NCI-H2107 (cell line): ENCODE results near the gene PLET1.

Experiments
- DNase-seq: peaks from one replicate; lab custom pipeline; 2025; lab: John Stamatoyannopoulos, UW

The PLET1 gene, protein sequence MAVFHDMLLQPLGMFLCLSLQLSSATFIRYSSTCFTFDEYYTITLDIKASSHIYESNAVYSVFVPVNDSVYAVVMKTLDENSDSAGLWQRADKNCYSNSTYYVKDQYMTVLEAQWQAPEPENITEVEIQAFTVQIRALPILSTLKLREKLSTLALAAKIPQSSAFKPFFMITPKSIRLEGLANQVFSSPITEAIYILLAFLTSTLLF

DNA sequence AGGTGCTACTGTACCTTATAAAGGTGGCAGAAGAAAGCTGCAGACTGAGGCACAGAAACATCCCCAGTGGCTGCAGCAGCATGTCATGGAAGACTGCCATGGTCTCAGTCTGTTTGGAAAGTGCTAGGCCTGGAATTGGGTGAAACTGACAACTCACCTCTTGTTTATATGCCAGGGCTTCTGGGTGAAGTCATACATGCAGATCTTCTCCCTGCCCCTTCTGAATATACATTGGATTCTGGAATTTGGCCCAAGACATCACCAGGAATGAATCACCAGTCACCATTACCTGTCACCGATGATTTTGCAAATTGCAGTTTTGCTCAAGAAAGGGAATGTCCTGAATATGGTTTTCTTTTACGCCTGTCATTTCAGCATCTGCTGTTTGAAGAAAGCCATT, at the start of gene PLET1:
Gene PLET1 (minus strand): TSS at position 371 of the 400 bp plus-strand sequence. CDS start 271 bp downstream, at position 100.
- DNase-seq, result no peak

DNA sequence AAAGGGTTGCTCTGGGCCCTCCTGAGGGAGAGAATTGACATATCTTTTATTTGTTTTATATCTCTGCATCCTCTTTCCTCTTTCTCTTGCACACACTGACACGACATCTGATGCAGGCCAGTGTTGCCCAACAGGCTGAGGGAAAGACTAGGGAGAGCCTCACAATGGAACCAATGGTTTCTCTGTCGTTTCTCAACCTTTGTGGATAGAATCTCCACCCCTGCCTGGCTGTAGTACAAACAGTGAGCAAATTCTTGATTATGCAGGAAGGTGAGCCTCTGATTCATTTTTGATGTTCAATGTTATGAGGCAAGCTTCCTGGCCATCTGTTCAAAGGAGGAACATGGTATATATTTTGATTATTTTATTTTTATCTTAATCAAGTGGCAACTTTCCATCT, 49.8 kb upstream of the PLET1 start:
- DNase-seq, result no peak

DNA sequence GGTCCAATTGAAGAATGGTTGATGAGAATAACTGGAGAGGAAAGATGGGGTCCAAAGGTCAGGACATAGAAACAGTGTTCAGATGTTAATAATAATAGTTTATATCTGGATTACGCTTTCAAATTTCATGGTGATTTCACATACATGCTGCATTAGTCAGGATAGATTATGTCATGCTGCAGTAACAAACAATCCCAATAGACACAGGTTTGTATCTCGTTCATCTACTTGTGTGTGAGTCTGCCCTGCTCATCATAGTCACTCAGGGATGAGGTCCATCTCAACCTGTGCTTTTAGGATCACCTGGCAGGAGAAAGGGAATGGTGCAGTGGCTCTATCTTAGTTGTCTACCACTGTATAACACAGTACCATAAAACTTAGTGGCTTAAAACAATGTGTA, 48.0 kb upstream of the PLET1 start:
- DNase-seq, result no peak

DNA sequence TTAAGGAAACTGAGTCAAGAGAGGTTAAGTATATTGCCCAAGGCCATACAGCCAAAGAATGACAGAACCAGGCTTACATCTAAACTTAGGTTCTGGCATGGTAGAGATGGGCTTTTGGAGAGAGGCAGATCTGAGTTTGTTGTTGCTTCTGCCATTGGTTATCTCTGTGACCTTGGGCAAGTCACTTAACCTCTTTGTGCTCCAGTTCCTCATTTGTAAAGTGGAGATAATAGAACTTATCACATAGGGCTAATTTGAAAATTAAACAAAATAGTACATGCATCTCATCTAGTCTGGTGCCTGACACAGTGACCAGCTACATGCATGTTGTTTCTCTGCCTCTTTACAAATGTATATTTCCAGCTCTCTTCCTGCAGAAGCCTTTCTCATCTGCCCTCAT, 47.0 kb upstream of the PLET1 start:
- DNase-seq, result no peak

DNA sequence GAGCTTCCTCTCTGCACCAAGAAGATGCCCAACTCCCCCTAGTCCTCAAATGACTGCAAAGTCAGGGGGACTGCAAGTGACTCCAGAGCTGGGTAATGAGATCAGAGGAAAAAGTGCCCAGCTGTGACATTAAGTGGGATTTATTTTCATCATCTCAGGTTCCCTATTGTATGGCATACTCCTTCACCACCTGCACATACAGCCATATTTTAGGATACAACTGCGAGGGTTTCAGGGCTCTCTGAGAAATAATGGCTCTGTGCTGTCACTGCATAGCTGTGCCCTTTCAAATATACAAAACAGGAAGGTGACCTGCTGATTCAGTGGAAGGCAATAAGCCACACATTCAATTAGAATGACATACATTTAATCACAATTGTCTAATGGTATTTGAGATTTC, 45.6 kb upstream of the PLET1 start:
- peak; percentile 52 for DNase-seq

DNA sequence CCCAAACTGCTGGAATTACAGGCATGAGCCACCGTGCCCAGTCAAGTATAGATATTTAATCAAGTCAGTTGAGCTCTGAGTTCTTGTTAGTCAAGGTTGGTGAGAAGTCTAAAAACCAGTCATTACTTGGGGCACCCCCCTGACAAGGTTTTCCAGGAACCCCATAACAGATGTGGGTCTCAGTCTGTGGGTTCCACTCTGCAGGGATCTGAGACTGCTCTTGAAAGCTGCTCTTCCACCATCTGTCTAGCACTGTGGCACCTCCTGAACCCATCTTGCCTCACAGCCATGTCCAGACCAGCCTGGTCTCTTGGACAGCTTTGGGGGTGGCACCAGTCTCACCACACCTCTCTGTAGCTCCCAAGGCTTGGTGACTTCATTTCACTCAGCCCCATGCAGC, 44.3 kb upstream of the PLET1 start:
- no peak for DNase-seq

DNA sequence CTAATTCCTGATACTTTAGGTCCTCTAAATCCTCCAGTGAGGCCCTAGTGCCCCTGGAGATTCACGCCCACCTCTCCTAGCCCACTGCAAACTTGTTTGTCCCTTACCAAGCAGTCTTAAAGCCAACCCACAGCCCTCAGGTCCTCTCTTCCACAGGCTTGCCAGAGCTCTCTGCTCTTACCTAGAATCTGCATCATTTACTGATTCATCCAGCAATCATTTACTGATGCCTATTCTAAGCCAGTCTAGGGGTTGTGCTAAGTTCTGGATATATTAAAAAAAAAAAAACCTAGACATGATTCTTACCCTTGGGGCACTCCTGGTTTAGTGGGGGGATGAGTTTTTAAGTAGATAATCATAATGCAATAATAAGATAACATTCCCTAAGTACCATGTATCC, 43.0 kb upstream of the PLET1 start:
- no peak for DNase-seq

DNA sequence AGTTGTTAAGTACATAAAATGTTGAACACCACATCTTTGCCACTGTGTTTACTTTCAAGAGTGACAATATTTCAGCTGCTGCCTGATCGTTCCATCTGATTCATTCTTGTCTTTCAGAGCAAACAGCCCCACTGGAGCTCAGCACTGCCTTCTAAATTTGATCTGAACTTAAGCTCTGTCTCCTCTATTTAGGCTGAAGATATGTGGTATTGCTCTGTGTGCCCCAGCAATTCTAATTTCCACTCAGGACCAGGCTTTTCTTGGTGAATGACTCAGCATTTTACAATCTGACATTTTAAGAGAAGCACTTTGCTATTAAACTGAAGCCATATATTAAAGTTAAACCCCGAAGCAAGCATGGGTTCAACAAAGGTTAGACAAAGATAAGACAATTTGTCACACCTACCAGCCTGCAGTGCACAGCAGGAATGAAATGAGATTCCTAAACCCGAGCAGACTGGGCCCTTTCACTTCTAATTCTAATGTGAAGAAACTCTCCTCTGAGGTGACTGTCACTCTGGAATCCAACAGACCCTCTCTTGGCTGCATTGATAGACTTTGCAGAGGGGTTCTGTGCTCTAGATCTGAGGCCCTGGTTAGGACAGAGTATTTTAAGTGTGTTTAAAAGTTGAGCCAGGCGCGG, 41.7 kb upstream of the PLET1 start:
- no peak for DNase-seq

DNA sequence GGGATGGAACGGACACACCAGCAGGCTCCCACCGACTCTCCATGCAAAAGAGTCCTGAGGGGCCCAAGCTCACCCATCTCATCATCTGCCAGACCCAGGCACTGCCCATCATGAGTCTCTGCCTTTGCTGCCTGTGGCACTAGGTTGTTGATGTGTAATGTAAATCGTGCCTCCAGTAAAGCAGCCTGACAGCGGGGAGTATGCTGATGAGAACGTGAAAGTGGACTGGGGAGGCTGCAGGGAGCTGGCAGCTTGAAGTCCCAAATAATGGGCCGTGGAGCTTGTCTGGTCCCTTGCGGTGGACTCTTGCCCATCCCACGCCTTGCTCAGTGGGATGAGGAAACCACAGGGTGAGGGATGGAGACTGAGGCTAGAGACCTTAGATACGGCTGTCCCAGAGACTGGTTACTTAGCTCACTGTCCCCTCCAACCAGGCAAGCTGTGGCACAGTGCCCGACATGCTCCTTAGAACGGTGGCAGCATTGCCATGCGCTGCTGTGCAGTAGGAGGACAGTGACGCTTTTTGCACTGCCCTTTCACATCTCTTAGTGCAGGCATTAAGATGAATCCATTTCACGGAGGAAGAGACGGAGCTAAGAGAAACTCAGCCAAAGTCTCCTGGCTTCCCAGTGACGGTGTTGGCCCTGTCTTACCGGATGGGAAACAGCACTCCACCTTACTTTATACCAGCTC, 39.6 kb upstream of the PLET1 start:
- DNase-seq, result no peak

DNA sequence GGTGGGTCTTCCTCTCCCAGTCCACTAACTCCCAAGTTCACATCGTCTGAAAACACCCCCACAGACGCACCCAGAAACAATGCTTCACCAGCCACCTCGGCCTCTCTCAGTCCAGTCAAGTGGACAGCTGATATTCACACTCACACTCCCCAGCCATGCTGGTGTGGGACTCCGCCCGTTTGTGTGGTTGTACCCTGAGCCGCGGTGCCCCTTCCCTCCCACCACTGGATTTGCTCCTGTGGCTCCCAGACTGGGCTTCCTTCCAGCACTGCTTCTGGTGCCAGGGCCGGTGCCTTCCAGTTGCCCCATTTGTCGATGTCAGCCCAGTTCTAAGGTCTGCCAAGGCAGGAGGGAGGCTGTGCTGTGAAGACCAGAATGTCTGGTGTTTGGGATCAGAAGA, 37.9 kb upstream of the PLET1 start:
- no peak for DNase-seq

DNA sequence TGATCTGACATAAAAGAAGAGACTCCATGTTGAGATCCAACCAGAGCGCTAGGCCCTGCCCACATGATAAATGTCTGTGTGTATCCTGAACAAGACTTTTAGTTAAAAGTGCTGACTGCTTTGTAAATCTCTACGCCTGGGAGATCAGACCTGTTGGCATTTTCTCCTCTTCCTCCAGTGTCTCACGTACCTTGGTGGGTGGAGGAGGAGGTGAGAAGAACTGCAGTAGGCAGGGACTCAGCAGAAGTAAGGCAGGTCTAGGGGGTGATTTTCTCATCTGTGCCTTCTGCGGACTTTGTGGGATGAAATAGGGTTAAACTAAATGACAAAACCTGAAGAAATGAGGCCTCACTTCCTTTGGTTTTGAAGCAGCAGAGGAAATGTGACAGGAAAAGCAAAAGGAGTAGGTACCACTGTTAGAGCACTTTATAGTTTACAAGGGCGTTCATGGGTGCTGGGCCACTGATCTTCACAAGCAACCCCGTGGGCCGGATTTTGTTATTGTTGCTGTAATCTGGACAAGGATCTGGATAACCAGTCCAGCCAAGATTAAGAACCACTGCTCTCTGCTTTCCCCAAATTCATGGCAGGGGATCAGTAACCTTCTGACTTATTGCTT, 36.7 kb upstream of the PLET1 start:
- no peak for DNase-seq

DNA sequence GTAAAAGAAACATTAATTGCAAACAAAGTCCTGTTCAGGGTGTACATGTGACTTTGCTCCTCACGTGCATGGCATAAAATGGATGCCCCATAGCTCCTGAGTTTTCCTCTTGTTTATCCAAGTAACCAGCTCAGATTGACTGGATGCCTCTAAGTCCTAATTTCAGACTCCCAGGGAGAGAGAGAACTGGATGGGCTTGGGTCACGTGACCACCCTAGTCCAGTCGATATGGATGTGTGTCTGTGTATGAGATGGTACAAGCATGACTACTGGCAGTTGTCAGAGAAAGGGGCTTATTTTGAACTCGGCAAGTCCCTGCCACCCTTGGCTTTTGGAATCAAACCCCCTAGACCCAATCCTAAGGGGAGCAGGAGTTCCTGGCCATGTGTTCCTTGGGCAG, 35.4 kb upstream of the PLET1 start:
- DNase-seq, result no peak

DNA sequence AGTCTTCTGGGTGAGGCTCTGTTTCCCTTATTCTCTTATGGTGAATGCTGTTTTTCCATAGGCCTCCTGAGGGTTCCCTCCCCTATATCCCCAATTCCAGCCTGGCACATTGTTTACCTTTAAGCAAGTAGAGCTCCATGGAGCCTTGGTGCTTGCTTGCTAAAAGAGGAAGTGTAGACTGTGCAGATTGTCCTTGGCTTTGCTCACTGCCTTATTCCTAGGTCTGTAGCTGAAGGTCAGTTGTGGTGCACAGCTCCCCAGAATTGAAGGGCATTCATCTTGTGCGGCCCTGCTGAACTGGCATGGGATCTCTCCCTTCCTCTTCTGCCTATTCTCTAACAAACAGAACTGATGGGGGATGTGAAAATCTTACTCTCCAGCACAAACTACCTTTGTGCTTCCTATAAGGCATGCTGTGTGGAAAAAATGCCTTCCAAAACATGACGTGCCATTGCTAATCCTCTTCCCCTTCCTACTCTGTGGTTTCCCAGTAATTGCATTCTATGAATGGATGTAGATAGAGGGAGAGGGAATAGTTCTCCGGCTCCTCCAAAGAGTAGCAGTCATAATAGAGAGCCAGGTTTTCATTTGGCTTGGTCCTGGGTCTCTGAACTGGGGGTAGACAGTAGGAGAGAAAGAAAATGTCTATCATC, 34.2 kb upstream of the PLET1 start:
- no peak for DNase-seq

DNA sequence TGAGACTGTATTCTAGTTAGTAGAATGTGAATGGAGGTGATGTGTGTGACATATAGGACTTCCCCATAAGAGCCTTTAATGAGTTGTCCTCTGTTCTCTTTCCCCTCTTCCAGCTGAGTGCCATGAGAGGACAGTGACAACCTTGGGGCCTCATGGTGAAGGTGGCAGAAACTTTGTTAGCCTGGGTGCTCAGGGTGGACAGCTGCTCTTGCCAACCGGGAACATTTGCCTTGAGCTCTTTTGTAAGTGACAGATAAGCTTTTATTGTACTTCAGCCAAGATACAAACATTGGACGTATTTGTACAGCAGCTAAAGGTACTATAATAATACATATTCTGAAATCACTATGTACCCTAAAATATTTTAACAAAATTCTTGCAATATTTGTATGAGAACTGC, 33.0 kb upstream of the PLET1 start:
- DNase-seq, result no peak

DNA sequence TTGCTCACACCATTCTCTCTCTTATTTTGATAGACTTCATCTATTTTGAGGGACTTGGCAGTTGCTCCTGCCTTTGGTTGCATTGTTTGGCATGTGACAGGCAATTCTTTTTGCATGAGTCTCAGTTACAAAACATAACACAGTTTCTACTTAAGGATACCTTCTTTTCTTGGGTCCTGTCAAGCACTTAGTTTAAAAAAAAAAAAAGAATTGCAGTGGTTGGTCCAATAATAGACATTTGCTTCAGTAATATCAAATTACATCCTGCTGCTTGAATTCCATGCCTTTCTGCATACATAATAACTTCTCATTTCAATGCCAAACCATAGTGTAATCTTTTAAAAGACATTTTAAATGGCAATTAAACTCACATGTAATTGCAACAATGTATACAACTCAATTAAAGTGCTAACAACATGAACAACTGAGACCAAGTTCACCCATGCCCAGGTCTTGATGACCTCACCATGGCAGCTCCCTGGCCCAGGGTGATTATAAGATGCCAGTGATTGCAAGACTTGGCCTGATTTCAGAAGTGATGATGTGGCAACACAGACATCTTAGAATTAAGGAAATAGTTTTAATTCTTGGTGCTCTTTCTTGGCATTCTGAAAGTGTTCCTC, 32.2 kb upstream of the PLET1 start:
- no peak for DNase-seq

DNA sequence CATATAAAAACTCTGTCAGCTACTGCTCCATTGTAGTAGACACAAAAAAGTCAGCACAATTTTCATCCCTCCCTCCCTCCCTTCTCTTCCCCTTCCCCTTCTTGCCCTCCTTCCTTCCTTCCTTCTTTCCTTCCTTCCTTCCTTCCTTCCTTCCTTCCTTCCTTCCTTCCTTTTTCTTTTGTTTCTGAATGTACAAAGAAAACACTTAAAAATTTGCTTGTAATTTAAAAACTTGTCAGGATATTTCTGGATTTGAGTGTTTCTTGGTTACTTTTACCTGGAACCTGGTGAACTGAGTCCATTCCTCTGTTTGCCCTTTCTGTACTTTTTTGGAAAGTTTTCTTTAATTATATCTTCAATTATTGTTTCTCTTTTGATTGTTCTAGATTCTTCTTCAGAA, 31.5 kb upstream of the PLET1 start:
- DNase-seq, result no peak

DNA sequence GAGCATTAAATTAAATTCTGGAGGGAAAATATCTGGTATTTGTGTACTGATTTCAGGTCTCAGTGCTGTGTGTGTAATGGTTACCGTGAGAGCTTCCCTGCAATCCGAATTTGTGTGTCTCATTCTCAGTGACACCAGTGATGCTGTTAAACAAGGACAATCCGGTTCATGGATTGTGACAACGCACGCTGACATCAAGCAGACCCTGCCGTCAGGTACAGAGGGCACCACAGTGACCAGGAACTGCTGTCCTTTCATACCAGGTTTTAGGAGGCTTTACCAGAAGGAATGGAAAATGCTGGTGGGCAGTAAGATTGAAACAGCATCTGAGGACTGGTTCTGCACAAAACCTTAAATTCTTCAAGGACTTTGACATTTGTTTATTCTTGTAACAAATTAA, 30.5 kb upstream of the PLET1 start:
- no peak for DNase-seq

DNA sequence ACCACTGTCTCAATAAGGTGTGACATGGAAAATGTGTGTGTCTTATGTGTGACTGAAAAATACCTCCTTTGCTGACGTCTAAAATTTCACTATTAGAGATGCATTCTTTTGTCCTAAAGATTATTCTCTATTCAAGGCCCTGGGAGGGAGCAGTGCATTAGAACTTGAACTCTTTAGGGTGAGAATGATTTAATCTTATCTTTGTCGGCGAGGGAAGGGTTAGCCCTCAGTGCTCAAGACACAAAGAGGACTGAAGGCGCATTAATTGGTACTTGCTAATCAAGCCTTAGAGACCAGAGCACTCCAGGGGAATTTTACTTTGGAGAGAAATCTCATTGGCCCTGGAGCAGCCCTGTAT, 29.8 kb upstream of the PLET1 start:
- no peak for DNase-seq

DNA sequence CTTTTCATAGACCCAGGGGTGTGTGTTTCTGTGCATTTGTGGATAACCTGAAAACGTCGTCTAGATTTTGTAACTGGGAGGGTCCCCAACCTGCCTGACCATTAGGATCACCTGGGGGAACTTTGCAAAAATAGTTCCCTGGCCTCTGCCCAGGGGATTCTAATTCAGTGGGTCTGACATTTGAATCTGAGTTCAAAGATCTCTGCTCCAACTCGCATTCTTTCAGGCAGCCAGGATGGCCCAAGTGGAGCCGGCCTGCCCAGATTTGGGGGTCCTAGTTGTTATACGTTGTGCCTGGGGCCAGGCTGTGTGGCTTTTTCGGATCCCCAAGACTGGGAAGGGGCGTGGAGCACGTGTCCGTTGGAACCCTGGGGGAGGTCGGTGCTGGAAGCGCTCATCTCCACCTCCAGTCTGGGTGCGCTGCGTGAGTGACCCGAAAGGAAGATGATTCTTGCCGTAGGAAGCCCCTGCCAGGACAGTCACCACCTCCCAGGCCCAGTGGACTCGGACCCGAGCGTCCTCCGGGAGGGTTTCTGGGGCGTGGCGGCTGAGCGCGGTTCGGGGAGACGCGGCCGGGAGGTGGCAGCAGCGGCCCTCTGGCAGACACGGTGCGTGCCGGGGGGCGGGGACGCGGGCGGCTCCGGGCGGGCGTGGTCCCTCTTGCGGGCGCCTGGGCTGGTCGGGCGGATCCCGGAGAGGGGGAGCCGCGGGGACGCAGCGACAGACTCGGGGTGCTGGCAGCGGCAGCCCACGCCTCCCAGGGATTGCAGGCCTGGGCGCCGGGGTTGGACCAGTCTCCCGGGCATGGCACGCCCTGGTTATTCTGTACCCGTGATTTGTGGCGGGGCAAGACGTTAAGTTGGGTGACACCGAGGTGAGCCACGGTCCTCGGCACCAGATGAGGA, 29.2 kb upstream of the PLET1 start:
- peak; percentile 37 for DNase-seq

DNA sequence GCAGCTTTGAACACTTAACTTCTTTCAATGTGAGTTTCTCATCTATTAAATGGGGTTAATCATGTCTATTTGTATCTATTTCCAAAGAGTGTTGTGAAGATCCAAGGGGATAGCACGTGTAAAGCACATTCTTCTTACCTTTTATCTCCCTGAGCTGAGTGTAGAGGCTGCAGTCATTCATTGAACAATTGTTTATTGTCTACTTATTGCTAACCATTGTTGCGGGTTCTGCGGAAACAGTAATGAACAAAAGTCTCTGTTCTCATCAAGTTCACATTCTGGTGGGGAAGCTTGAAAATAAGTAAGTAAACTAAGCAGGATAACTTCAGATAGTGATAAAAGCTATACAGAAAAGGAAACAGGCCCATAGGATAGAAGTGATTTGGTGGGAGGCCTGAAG, 27.4 kb upstream of the PLET1 start:
- no peak for DNase-seq

DNA sequence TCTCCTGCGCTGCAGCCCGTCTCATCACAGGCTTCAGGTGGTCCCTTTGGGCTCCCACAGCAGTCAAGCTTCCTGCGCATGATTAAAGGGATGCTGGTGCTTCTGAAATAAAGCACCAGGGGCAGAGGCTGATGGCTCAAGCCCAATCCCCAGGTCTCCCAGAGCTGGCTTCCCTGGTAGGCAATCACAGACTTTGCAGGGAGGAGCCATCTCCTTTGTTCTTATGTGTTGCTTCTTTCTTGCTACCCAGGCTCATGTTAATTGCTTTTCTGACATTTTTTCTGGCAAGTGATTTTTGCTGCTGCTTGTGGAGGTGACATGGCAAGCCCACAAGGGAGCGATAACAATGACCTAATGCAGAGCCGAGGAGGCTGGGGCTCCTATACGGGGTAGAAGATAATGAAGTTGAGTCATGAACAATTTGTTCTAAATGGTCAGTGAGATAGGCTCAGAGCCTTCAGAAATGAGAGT, 25.2 kb upstream of the PLET1 start:
- no peak for DNase-seq
